ENCODE data around the gene FAM216B. TPM values are rescaled to one million over a fixed set of nuclear protein-coding genes. Genes with fewer than 3 reads are reported as not detected.
"Not testable (repeated sequence)": the region's sequence is repeated elsewhere in the genome, so short reads cannot be mapped to it uniquely, and the experiment has no call there.

The FAM216B gene
- total RNA-seq, 1 donor from 2014 or later: 4.6 TPM

GRCh38 chr13:42815681-42816080, 34.3 kb downstream of the FAM216B start:
- intact Hi-C loops (cut with DNase I): no loop called here
- no peak for DNase-seq
- ATAC-seq (ENCODE audit: poor library complexity): no peak

- ATAC-seq (ENCODE audit: poor library complexity) (no peak), DNase-seq (no peak)
- intact Hi-C loops (cut with DNase I): no loop called here
These were observed 35.2 kb downstream of the FAM216B start for GRCh38 chr13:42816538-42816937.

GRCh38 chr13:42819687-42820086, 38.3 kb downstream of the FAM216B start:
- ATAC-seq (ENCODE audit: poor library complexity); intact Hi-C loops (cut with DNase I); DNase-seq: not testable (repeated sequence)

GRCh38 chr13:42820451-42820850, 39.1 kb downstream of the FAM216B start:
- DNase-seq: no peak
- ATAC-seq (ENCODE audit: poor library complexity): peak; percentile 46
- intact Hi-C loops (cut with DNase I): no loop called here

- DNase-seq (no peak), ATAC-seq (ENCODE audit: poor library complexity) (no peak)
- intact Hi-C loops (cut with DNase I): no loop called here
These were observed 40.1 kb downstream of the FAM216B start for GRCh38 chr13:42821437-42821836.

GRCh38 chr13:42832341-42833096, 51.1 kb downstream of the FAM216B start:
- no peak for DNase-seq
- intact Hi-C loops (cut with DNase I): no loop called here
- ATAC-seq (ENCODE audit: poor library complexity): peak; percentile 10

GRCh38 chr13:42834946-42835345, 53.6 kb downstream of the FAM216B start:
- intact Hi-C loops (cut with DNase I): no loop called here
- DNase-seq (no peak), ATAC-seq (ENCODE audit: poor library complexity) (no peak)

- ATAC-seq (ENCODE audit: poor library complexity) (peak; percentile 66), DNase-seq (no peak)
- intact Hi-C loops (cut with DNase I): no loop called here
These were observed 55.7 kb downstream of the FAM216B start for GRCh38 chr13:42836930-42837690.

Other genes starting within 250 kb of the FAM216B start
- gene TNFSF11, start 207.4 kb upstream of the FAM216B start, total RNA-seq: not detected
- 2.3 TPM for gene EPSTI1, start 210.7 kb downstream of the FAM216B start, total RNA-seq
- gene DNAJC15, start 242.0 kb downstream of the FAM216B start, total RNA-seq: 32.9 TPM